ENCODE data around the gene PAQR5. TPM values are rescaled to one million over a fixed set of nuclear protein-coding genes. Genes with fewer than 3 reads are reported as not detected.
A peak's percentile ranks its signal among the peaks of the same experiment; 100 is the strongest.

PAQR5 gene
- total and polyA plus RNA-seq, 2 donors, result 1.7 to 2.6 TPM

DNA sequence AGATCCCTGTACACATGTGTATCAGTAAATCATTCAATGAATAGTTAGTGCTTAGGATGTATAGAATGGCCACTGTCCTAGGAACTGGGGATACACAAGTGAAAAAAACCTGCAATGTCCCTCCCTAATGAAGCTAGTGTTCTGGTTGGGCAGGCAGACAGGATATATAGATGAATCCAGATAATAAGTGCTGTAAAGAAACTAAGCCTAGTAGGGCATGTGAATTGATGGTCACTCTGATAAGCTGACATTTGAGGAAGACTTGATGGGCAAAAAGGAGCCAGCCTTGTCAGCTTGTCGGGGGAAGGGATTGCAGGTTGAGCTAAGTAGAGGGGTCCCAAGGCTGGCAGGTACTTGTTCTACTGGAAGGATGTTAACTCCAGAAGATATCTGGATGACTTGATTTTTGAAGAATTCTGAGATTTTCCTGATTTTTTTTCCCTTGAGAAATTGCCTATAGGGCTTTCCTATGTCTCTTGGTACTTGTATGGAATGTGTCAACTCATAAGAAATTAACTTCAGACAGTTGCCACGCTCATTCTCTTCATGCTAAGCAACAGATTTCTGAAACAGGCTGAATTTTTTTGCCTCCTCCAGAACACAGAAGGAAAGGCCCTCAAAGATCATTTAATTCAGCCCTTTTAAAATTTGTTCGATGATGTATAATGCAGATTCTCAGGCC, 109.1 kb downstream of the PAQR5 start:
- H3K36me3 ChIP-seq (ENCODE audit: insufficient read depth), result no peaks in the 10 kb centered on the region
- no peak for DNase-seq (ENCODE audit: extremely low spot score)
- H3K4me3 ChIP-seq (ENCODE audit: low read depth, low read length), result no peak overlapping the region
- 88% methylated on average over 3 of the region's 3 CpGs for WGBS
- H3K27ac ChIP-seq (ENCODE audit: low read depth), result no peak overlapping the region
- H3K4me1 ChIP-seq (ENCODE audit: insufficient read depth), result no peaks in the 10 kb centered on the region

- 76% methylated on average over 3 of the region's 3 CpGs for WGBS
- DNase-seq (ENCODE audit: extremely low spot score), result no peak
- H3K4me1 ChIP-seq (ENCODE audit: insufficient read depth), result no peaks in the 10 kb centered on the region
- H3K36me3 ChIP-seq (ENCODE audit: insufficient read depth), result no peaks in the 10 kb centered on the region
- H3K27ac ChIP-seq (ENCODE audit: low read depth), result no peak overlapping the region
- H3K4me3 ChIP-seq (ENCODE audit: low read depth, low read length), result no peak overlapping the region
Measured at GRCh38 chr15:69408841-69409240, 110.1 kb downstream of the PAQR5 start.

- WGBS, result 70% methylated on average over 9 of the region's 9 CpGs
- Histone ChIP-seq H3K4me1 (ENCODE audit: insufficient read depth) (no peaks in the 10 kb centered on the region), H3K36me3 (ENCODE audit: insufficient read depth) (no peaks in the 10 kb centered on the region), H3K4me3 (ENCODE audit: low read depth, low read length) (no peak overlapping the region), H3K27ac (ENCODE audit: low read depth) (no peak overlapping the region)
- no peak for DNase-seq (ENCODE audit: extremely low spot score)
Measured at GRCh38 chr15:69410248-69410874, 111.6 kb downstream of the PAQR5 start.

GRCh38 chr15:69412274-69412673, 113.6 kb downstream of the PAQR5 start:
- Histone ChIP-seq H3K4me3 (ENCODE audit: low read depth, low read length) (no peak overlapping the region), H3K27ac (ENCODE audit: low read depth) (no peak overlapping the region), H3K36me3 (ENCODE audit: insufficient read depth) (no peaks in the 10 kb centered on the region), H3K4me1 (ENCODE audit: insufficient read depth) (no peaks in the 10 kb centered on the region)
- no peak for DNase-seq (ENCODE audit: extremely low spot score)

- no peaks in the 10 kb centered on the region for H3K4me1 ChIP-seq (ENCODE audit: insufficient read depth)
- H3K27ac ChIP-seq (ENCODE audit: low read depth), result no peak overlapping the region
- H3K4me3 ChIP-seq (ENCODE audit: low read depth, low read length), result no peak overlapping the region
- no peak for DNase-seq (ENCODE audit: extremely low spot score)
- no peaks in the 10 kb centered on the region for H3K36me3 ChIP-seq (ENCODE audit: insufficient read depth)
- 84% methylated on average over 1 of the region's 1 CpG for WGBS
Measured at GRCh38 chr15:69412701-69413100, 114.0 kb downstream of the PAQR5 start.

GRCh38 chr15:69413822-69414700, 115.3 kb downstream of the PAQR5 start, which contains the start of gene KIF23:
TSS of gene KIF23 (plus strand) at chr15:69414349. CDS start at chr15:69414466, 117 bp downstream.
- Histone ChIP-seq H3K4me1 (ENCODE audit: insufficient read depth) (no peaks in the 10 kb centered on the region), H3K36me3 (ENCODE audit: insufficient read depth) (no peaks in the 10 kb centered on the region), H3K4me3 (ENCODE audit: low read depth, low read length) (peak within 1 kb of the TSS; percentile 77), H3K27ac (ENCODE audit: low read depth) (no peak within 1 kb of the TSS)
- WGBS, result 2% methylated on average over 78 of the region's 78 CpGs
- DNase-seq (ENCODE audit: extremely low spot score), result peak; percentile 82

DNA sequence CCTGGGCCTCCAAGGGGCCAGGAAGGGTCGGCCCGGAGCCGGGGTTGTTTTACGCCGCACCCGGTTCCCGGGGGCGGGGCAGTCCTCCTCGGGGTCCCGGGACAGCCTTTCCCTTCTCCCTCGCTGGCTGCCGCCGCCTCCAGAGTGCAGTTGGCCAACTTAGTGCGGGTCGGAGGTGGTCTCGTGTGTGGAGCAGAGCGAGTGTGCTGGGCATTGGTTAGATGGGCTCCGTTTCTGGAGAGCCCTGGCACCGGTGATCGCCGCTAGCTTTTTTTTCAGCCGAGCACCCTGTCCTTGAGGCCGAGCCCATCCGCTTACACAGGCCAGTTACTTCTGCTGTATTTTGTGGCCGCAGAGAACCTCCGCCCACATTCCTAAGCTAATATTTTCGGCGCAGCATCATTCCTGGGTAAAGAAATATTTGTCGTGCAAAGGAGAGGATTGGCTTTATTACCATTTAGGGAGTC, 116.0 kb downstream of the PAQR5 start:
- Histone ChIP-seq H3K4me3 (ENCODE audit: low read depth, low read length) (peak overlapping the region; percentile 77), H3K36me3 (ENCODE audit: insufficient read depth) (no peaks in the 10 kb centered on the region), H3K27ac (ENCODE audit: low read depth) (no peak overlapping the region), H3K4me1 (ENCODE audit: insufficient read depth) (no peaks in the 10 kb centered on the region)
- no peak for DNase-seq (ENCODE audit: extremely low spot score)
- under 1% methylated on average over 29 of the region's 29 CpGs for WGBS

DNA sequence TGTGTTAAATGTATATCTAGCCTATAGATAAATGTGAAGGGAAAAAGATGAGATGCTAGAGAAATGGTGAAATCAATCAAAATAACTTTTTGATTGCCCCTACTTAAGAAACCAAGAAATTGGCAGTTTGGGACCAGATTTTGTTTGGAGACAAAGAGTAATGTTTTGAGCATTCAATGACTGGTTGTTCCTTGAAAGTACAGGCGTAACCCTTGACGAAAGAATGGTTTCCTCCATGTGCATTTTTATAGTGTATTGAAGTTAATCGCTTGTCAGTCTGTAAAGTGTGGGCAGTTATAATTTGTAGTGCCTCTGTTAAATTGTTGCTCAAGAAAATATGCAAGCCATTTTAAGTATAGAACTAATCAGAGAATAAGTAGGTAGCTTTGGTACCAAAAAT, 116.7 kb downstream of the PAQR5 start:
- no peak for DNase-seq (ENCODE audit: extremely low spot score)

GRCh38 chr15:69417581-69417980, 118.9 kb downstream of the PAQR5 start:
- no peaks in the 10 kb centered on the region for H3K36me3 ChIP-seq (ENCODE audit: insufficient read depth)
- no peak for DNase-seq (ENCODE audit: extremely low spot score)
- no peak overlapping the region for H3K4me3 ChIP-seq (ENCODE audit: low read depth, low read length)
- no peaks in the 10 kb centered on the region for H3K4me1 ChIP-seq (ENCODE audit: insufficient read depth)
- no peak overlapping the region for H3K27ac ChIP-seq (ENCODE audit: low read depth)

More for the DNA sequence above, 116.7 kb downstream of the PAQR5 start:
- H3K4me1 ChIP-seq (ENCODE audit: insufficient read depth), result no peaks in the 10 kb centered on the region
- no peak overlapping the region for H3K4me3 ChIP-seq (ENCODE audit: low read depth, low read length)
- no peaks in the 10 kb centered on the region for H3K36me3 ChIP-seq (ENCODE audit: insufficient read depth)
- no peak overlapping the region for H3K27ac ChIP-seq (ENCODE audit: low read depth)
- WGBS, result 61% methylated on average over 3 of the region's 3 CpGs

- no peak overlapping the region for H3K4me3 ChIP-seq (ENCODE audit: low read depth, low read length)
- no peak overlapping the region for H3K27ac ChIP-seq (ENCODE audit: low read depth)
Measured at GRCh38 chr15:69421498-69421897, 122.8 kb downstream of the PAQR5 start.

DNA sequence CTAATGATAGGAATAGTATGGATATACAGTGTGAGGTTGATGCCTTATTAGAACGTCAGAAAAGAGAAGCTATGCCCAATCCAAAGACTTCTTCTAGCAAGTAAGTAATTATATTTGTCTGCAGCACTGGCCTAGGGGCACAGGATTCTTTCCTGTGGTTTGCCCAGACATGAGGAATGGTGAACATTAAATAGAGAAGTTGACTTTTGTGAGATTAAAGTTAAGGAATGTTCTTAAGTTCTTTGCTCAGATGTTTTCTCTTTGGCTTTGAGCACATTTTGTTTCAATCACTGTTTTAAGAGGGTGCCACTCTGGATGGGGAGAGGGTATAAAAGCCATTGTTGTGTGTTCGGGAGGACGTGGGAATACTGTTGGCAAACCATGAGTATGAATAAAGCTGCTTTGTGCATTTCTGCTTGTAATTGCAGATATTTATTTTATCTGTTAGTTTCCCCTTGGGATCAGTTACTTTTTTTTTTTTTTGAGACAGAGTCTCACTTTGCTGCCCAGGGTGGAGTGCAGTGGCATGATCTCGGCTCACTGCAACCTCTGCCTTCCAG, 123.7 kb downstream of the PAQR5 start:
- no peaks in the 10 kb centered on the region for H3K36me3 ChIP-seq (ENCODE audit: insufficient read depth)
- H3K4me1 ChIP-seq (ENCODE audit: insufficient read depth), result no peaks in the 10 kb centered on the region
- DNase-seq (ENCODE audit: extremely low spot score), result no peak
- 84% methylated on average over 4 of the region's 4 CpGs for WGBS
- no peak overlapping the region for H3K4me3 ChIP-seq (ENCODE audit: low read depth, low read length)
- no peak overlapping the region for H3K27ac ChIP-seq (ENCODE audit: low read depth)

More at GRCh38 chr15:69421498-69421897, 122.8 kb downstream of the PAQR5 start:
- Histone ChIP-seq H3K36me3 (ENCODE audit: insufficient read depth) (no peaks in the 10 kb centered on the region), H3K4me1 (ENCODE audit: insufficient read depth) (no peaks in the 10 kb centered on the region)
- DNase-seq (ENCODE audit: extremely low spot score), result no peak

DNA sequence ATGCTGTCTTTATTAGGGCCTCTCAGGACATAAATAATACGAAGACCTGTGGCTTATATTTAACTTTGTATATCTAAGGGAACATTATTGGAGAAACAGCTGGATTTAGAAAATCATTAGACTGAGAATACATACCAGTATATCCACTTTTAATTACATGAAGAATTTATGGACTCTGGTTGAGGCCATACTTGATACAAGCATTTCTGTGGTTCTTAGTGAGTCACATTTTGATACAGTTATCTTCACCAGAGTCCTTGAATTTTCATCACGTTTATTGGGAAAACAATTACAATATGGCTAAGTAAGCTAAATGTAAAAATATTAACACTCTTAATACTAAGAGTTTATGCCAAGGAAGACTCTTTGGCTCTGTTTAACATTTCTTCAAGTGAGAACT, 125.3 kb downstream of the PAQR5 start:
- 81% methylated on average over 2 of the region's 2 CpGs for WGBS
- Histone ChIP-seq H3K4me3 (ENCODE audit: low read depth, low read length) (no peak overlapping the region), H3K4me1 (ENCODE audit: insufficient read depth) (no peaks in the 10 kb centered on the region), H3K36me3 (ENCODE audit: insufficient read depth) (no peaks in the 10 kb centered on the region), H3K27ac (ENCODE audit: low read depth) (no peak overlapping the region)
- DNase-seq (ENCODE audit: extremely low spot score), result no peak

DNA sequence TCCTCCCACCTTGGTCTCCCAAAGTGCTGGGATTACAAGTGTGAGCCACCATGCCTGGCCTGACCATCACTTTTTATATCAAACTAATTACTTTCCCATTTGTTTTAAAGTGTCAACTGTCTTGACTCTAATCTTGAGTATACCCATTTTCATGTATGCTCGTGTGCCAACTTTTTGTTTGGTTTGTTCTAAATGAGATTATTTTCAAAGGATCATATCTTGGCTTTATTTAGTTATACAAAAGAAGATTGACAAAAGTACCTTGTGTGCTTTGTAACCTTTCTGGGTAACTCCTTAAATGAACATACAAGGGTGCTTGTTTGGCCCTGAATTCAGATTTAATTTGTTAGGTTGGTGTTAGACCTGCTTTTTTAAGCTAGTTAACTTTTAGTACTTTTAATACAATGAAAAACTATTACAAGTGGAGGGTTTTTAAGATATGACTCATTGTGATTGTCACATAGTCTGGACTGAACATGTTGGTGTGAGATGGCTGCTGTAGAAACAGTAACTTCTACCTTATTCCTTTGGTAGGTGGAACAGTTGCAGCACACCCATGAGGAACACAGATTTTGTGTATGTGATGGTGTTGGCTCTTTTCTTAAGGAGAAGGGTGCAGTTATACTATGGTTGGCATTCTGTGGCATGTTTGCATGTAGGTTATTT, 126.2 kb downstream of the PAQR5 start:
- no peak overlapping the region for H3K27ac ChIP-seq (ENCODE audit: low read depth)
- 95% methylated on average over 1 of the region's 1 CpG for WGBS
- H3K4me1 ChIP-seq (ENCODE audit: insufficient read depth), result no peaks in the 10 kb centered on the region
- no peak overlapping the region for H3K4me3 ChIP-seq (ENCODE audit: low read depth, low read length)
- DNase-seq (ENCODE audit: extremely low spot score), result no peak
- no peaks in the 10 kb centered on the region for H3K36me3 ChIP-seq (ENCODE audit: insufficient read depth)
